Breast epithelium (tissue), 3 donors: ENCODE results near the gene RCAN1.

ENCODE experiments used
- POLR2A ChIP-seq: fragments of 450-650 bp; IDR thresholded peaks from one replicate; pipeline ENCODE4 v1.6.1; 2016; ENCODE audit warnings: antibody characterized with exemption, mild to moderate bottlenecking, moderate library complexity
- TF ChIP-seq, protein P1 (sequence below), 3 donors: fragments of 450-650 bp; IDR thresholded peaks; one replicate each; pipeline ENCODE4 v1.5.1; 2016 to 2017; ENCODE audit warnings: antibody characterized with exemption in 3 of 3, mild to moderate bottlenecking in 3 of 3, moderate library complexity in 3 of 3

DNA sequence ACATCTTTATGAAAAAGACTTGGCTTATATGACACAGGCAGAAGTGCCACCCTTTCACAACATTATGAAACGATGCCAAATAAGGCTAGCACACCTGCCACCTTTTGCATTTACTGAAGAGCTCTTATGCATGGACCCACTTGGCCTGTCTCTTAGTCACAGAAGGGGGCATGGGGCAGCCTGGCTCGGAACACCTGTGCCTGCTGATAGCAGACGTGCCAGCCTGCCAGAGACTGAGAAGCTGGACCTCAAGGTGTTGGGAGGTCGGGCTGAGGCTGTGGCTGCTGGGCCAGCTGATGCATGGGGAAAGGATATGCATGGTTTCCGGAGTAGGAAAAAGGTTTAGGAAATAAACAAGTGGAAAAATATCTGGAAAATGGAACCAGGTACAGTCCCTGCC lies 21.5 kb downstream of the RCAN1 start:
- TF ChIP-seq POLR2A: no peak
- TF ChIP-seq, protein P1, sequence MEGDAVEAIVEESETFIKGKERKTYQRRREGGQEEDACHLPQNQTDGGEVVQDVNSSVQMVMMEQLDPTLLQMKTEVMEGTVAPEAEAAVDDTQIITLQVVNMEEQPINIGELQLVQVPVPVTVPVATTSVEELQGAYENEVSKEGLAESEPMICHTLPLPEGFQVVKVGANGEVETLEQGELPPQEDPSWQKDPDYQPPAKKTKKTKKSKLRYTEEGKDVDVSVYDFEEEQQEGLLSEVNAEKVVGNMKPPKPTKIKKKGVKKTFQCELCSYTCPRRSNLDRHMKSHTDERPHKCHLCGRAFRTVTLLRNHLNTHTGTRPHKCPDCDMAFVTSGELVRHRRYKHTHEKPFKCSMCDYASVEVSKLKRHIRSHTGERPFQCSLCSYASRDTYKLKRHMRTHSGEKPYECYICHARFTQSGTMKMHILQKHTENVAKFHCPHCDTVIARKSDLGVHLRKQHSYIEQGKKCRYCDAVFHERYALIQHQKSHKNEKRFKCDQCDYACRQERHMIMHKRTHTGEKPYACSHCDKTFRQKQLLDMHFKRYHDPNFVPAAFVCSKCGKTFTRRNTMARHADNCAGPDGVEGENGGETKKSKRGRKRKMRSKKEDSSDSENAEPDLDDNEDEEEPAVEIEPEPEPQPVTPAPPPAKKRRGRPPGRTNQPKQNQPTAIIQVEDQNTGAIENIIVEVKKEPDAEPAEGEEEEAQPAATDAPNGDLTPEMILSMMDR (IDR thresholded peaks at IDR 0.05): no peak
